ENCODE results near the gene HDAC4. TPM values are rescaled to one million over a fixed set of nuclear protein-coding genes. Genes with fewer than 3 reads are reported as not detected.

The HDAC4 gene
- total RNA-seq, 1 experiment from 2014 or later: 44.4 TPM

GRCh38 chr2:239025096-239025801 lies 375.6 kb downstream of the HDAC4 start (continued):
- TF ChIP-seq, protein P1, sequence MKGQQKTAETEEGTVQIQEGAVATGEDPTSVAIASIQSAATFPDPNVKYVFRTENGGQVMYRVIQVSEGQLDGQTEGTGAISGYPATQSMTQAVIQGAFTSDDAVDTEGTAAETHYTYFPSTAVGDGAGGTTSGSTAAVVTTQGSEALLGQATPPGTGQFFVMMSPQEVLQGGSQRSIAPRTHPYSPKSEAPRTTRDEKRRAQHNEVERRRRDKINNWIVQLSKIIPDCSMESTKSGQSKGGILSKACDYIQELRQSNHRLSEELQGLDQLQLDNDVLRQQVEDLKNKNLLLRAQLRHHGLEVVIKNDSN (CRISPR knock-in tag; IDR thresholded peaks at IDR 0.05): no peak
- no peak for TF ChIP-seq SOX15 (CRISPR knock-in tag; IDR thresholded peaks at IDR 0.05)

- ChIA-PET CTCF (interaction anchor here (1.5 kb wide), 1 partner anchor 149 kb away, joined by 4 read pairs; no protein-coding TSS in a partner anchor), POLR2A (no interaction called here)
- Mint-ChIP-seq H3K27ac (no peak overlapping the region), H3K4me1 (peaks cover 7% of the 10 kb centered on the region), H3K27me3 (ENCODE audit: low read depth) (no peaks in the 10 kb centered on the region; the same call in 1 of the 2 replicates), H3K36me3 (no peaks in the 10 kb centered on the region), H3K9me3 (no peaks in the 10 kb centered on the region), H3K4me3 (no peak overlapping the region)
- ATAC-seq (no peak), DNase-seq (ENCODE audit: low spot score) (no peak)
- TF ChIP-seq JAZF1 (CRISPR knock-in tag; IDR thresholded peaks at IDR 0.05): no peak
- no peak for TF ChIP-seq MYBL2 (CRISPR knock-in tag; IDR thresholded peaks at IDR 0.05)
- TF ChIP-seq, protein P2, sequence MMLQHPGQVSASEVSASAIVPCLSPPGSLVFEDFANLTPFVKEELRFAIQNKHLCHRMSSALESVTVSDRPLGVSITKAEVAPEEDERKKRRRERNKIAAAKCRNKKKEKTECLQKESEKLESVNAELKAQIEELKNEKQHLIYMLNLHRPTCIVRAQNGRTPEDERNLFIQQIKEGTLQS (CRISPR knock-in tag; conservative IDR thresholded peaks at IDR 0.05): no peak
- no peak for TF ChIP-seq TCF7 (CRISPR knock-in tag; IDR thresholded peaks at IDR 0.05; ENCODE audit: low read depth)
- TF ChIP-seq OVOL2 (CRISPR knock-in tag; IDR thresholded peaks at IDR 0.05; ENCODE audit: borderline replicate concordance): no peak
- TF ChIP-seq, protein P3, sequence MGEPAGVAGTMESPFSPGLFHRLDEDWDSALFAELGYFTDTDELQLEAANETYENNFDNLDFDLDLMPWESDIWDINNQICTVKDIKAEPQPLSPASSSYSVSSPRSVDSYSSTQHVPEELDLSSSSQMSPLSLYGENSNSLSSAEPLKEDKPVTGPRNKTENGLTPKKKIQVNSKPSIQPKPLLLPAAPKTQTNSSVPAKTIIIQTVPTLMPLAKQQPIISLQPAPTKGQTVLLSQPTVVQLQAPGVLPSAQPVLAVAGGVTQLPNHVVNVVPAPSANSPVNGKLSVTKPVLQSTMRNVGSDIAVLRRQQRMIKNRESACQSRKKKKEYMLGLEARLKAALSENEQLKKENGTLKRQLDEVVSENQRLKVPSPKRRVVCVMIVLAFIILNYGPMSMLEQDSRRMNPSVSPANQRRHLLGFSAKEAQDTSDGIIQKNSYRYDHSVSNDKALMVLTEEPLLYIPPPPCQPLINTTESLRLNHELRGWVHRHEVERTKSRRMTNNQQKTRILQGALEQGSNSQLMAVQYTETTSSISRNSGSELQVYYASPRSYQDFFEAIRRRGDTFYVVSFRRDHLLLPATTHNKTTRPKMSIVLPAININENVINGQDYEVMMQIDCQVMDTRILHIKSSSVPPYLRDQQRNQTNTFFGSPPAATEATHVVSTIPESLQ (CRISPR knock-in tag; IDR thresholded peaks at IDR 0.05): no peak
- TF ChIP-seq FOXK1 (CRISPR knock-in tag; IDR thresholded peaks at IDR 0.05): no peak
- no peak for TF ChIP-seq MLX (CRISPR knock-in tag; IDR thresholded peaks at IDR 0.05)
- TF ChIP-seq NR1H2 (CRISPR knock-in tag; IDR thresholded peaks at IDR 0.05): no peak
- no peak for TF ChIP-seq ETV6 (CRISPR knock-in tag; IDR thresholded peaks at IDR 0.05)
- TF ChIP-seq ZNF281 (CRISPR knock-in tag; IDR thresholded peaks at IDR 0.05): no peak
- TF ChIP-seq MXD4 (CRISPR knock-in tag; IDR thresholded peaks at IDR 0.05; ENCODE audit: borderline replicate concordance): no peak
- no peak for TF ChIP-seq RORB (CRISPR knock-in tag; IDR thresholded peaks at IDR 0.05)
- TF ChIP-seq IRF1 (CRISPR knock-in tag; IDR thresholded peaks at IDR 0.05): no peak
- no peak for TF ChIP-seq ZNF671 (CRISPR knock-in tag; IDR thresholded peaks at IDR 0.05)
- TF ChIP-seq ZBTB21 (CRISPR knock-in tag; IDR thresholded peaks at IDR 0.05; ENCODE audit: borderline replicate concordance): no peak
- TF ChIP-seq, protein P4, sequence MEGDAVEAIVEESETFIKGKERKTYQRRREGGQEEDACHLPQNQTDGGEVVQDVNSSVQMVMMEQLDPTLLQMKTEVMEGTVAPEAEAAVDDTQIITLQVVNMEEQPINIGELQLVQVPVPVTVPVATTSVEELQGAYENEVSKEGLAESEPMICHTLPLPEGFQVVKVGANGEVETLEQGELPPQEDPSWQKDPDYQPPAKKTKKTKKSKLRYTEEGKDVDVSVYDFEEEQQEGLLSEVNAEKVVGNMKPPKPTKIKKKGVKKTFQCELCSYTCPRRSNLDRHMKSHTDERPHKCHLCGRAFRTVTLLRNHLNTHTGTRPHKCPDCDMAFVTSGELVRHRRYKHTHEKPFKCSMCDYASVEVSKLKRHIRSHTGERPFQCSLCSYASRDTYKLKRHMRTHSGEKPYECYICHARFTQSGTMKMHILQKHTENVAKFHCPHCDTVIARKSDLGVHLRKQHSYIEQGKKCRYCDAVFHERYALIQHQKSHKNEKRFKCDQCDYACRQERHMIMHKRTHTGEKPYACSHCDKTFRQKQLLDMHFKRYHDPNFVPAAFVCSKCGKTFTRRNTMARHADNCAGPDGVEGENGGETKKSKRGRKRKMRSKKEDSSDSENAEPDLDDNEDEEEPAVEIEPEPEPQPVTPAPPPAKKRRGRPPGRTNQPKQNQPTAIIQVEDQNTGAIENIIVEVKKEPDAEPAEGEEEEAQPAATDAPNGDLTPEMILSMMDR (IDR thresholded peaks at IDR 0.05): no peak
Observed at GRCh38 chr2:239024226-239024625, 376.6 kb downstream of the HDAC4 start.

Data from WTC11 (cell line).